GM23338 (cell line): ENCODE measurements around the gene B4GALT1.

Experiments
- CREB1 ChIP-seq: fragments of 250-450 bp; sonication (Bioruptor Pico); IDR thresholded peaks from 2 replicates; pipeline ENCODE4 v1.5.0; 2020; ENCODE audit warnings: low read depth, mild to moderate bottlenecking, moderate library complexity
- CTCF ChIP-seq, 2 experiments: fragments of 200-600 bp in 1 of 2; sonication (generic) in 1 of 2; conservative IDR thresholded peaks; 2 replicates each; pipeline versions ENCODE4 v1.5.1 to v1.6.1; 2016 to 2017; ENCODE audit warnings: antibody characterized with exemption in 2 of 2, low read depth in 2 of 2, mild to moderate bottlenecking in 2 of 2, moderate library complexity in 1 of 2
- ETS1 ChIP-seq: IDR thresholded peaks from 2 replicates; pipeline ENCODE4 v1.6.1; 2016; ENCODE audit warnings: antibody characterized with exemption
- EZH2 ChIP-seq: fragments of 200-600 bp; sonication (generic); IDR thresholded peaks from one replicate; pipeline ENCODE4 v1.8.0; 2017; ENCODE audit warnings: antibody characterized with exemption, mild to moderate bottlenecking, low read depth; ENCODE audit not compliant: unreplicated experiment
- EZH2phosphoT487 ChIP-seq: fragments of 200-600 bp; sonication (generic); IDR thresholded peaks from one replicate; pipeline ENCODE4 v1.8.1; 2018; ENCODE audit warnings: antibody characterized with exemption; ENCODE audit not compliant: unreplicated experiment
- JUNB ChIP-seq: IDR thresholded peaks from one replicate; pipeline ENCODE4 v1.6.1; 2016; ENCODE audit warnings: antibody characterized with exemption; ENCODE audit not compliant: unreplicated experiment
- NANOG ChIP-seq: IDR thresholded peaks from 2 replicates; pipeline ENCODE4 v1.6.1; 2016; ENCODE audit warnings: antibody characterized with exemption, borderline replicate concordance
- POLR2AphosphoS5 ChIP-seq: IDR thresholded peaks from 2 replicates; pipeline ENCODE4 v1.6.1; 2016; ENCODE audit warnings: antibody characterized with exemption, low read depth
- REST ChIP-seq: IDR thresholded peaks from one replicate; pipeline ENCODE4 v1.6.1; 2018; ENCODE audit warnings: antibody characterized with exemption; ENCODE audit not compliant: unreplicated experiment
- STAT1 ChIP-seq: IDR thresholded peaks from one replicate; pipeline ENCODE4 v1.6.1; 2016; ENCODE audit warnings: antibody characterized with exemption; ENCODE audit not compliant: unreplicated experiment

- TF ChIP-seq EZH2phosphoT487, result no peak
- no peak for TF ChIP-seq REST
- no peak for TF ChIP-seq ETS1
- no peak for TF ChIP-seq JUNB
- TF ChIP-seq CTCF (conservative IDR thresholded peaks at IDR 0.05; ENCODE audit: low read depth in 2 of 2), result no peak
- no peak for TF ChIP-seq EZH2
- TF ChIP-seq NANOG, result no peak
- TF ChIP-seq POLR2AphosphoS5, result no peak
- no peak for TF ChIP-seq STAT1
- no peak for TF ChIP-seq CREB1
These were observed 34.9 kb upstream of the B4GALT1 start for GRCh38 chr9:33202018-33202417.
